Fibroblast of pulmonary artery (primary cell): ENCODE data around the gene CIRBP.

Experiments
- DNase-seq: peaks from one replicate; pipeline ENCODE4 v3.0.0-alpha.2; 2010; ENCODE audit warnings: low read depth
- H3K4me3 ChIP-seq: replicated peaks from 2 replicates; pipeline ENCODE4 v1.5.1; 2011; ENCODE audit warnings: low read depth, mild to moderate bottlenecking, control low read depth, low read length, moderate library complexity
- TF ChIP-seq, protein P1 (sequence below): IDR thresholded peaks from 2 replicates; pipeline ENCODE4 v1.5.1; 2011; ENCODE audit warnings: mild to moderate bottlenecking, control low read depth, low read length, inconsistent platforms; ENCODE audit errors: missing control alignments

CIRBP gene

DNA sequence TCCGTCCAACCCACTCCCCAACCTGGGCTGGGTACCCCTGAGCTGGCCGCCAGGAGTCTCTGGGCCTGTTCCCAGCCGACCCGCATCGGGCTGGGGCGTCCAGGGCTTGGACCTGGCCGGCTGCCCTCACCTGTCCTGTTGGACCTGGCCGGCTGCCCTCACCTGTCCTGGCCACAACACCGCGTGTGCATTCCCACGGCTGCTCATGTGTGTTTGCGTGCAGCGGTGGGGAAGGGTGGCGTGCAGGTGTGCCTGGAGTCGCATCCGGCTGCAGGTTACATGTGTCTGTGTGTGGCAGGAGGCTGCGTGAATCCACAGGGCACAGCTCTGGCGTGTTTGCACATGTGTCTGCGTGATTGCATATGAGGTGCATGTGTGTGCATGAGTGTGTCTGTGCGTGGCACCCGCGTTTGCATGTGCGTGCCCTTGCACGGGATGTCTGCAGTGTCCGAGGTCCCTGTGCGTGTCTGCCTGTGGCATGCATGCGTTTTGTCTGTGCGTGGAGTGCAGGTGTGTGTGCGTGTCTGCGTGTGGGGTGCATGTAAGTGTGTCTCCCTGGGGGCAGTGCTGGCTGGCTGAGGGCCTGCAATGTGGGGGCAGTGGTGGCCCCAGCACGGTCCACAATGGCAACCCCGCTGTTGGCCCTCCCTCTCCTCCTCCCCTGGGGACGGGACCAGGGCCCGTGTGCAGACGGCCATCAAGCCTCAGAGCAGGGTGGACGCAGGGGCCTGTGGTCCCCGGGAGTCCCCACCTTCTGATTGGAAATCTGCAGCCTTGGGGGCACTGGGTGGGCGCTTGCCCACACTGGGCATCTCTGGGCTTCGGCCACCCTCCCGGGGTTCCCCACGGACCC, 19.9 kb downstream of the CIRBP start:
- no peak overlapping the region for H3K4me3 ChIP-seq
- TF ChIP-seq, protein P1, sequence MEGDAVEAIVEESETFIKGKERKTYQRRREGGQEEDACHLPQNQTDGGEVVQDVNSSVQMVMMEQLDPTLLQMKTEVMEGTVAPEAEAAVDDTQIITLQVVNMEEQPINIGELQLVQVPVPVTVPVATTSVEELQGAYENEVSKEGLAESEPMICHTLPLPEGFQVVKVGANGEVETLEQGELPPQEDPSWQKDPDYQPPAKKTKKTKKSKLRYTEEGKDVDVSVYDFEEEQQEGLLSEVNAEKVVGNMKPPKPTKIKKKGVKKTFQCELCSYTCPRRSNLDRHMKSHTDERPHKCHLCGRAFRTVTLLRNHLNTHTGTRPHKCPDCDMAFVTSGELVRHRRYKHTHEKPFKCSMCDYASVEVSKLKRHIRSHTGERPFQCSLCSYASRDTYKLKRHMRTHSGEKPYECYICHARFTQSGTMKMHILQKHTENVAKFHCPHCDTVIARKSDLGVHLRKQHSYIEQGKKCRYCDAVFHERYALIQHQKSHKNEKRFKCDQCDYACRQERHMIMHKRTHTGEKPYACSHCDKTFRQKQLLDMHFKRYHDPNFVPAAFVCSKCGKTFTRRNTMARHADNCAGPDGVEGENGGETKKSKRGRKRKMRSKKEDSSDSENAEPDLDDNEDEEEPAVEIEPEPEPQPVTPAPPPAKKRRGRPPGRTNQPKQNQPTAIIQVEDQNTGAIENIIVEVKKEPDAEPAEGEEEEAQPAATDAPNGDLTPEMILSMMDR, result no peak
- no peak for DNase-seq

DNA sequence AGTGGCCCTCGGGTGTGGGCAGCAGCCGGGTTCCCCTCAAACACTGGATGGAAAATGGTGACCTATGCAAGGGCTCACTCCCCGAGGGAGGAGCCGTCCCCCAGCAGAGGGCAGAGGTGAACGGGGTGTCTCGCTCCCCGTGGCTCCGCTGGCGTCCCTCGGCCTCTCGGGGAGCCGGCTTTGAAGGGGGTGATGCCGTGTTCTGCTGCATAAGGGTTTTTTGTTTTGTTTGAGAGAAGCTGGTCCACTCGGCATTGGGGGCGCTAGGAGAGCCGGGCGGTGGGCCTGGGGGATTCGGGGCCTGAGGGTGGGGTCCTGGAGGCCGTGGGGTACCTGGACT, 20.5 kb downstream of the CIRBP start:
- no peak overlapping the region for H3K4me3 ChIP-seq
- TF ChIP-seq, protein P1, result no peak

DNA sequence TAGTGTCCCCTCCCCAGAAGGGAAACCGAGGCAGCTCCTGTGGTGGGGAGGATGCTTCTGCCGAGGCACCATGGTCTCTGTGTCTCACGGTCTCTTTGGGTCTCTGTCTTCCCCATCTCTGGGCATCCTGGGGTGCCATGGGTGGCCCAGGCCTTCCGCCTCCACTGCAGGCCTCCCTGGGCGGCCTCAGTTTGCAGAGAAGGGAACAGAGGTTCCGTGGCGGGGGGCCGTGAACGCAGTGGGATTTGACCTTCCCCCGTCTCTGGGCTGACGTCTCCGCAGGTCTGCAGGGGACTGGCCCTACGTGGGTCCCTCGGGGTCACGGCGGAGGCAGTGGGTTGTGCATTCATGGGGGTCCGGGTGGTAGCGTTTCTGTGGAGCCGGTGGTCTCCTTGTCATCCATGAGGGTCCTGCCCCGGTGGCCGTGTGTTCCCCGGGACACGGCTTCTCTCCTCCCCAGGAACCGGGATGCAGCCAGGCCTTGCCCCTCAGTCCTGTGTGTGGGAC, 21.1 kb downstream of the CIRBP start:
- no peak for DNase-seq
- TF ChIP-seq, protein P1, result no peak

More for the DNA sequence above, 20.5 kb downstream of the CIRBP start:
- no peak for DNase-seq

DNA sequence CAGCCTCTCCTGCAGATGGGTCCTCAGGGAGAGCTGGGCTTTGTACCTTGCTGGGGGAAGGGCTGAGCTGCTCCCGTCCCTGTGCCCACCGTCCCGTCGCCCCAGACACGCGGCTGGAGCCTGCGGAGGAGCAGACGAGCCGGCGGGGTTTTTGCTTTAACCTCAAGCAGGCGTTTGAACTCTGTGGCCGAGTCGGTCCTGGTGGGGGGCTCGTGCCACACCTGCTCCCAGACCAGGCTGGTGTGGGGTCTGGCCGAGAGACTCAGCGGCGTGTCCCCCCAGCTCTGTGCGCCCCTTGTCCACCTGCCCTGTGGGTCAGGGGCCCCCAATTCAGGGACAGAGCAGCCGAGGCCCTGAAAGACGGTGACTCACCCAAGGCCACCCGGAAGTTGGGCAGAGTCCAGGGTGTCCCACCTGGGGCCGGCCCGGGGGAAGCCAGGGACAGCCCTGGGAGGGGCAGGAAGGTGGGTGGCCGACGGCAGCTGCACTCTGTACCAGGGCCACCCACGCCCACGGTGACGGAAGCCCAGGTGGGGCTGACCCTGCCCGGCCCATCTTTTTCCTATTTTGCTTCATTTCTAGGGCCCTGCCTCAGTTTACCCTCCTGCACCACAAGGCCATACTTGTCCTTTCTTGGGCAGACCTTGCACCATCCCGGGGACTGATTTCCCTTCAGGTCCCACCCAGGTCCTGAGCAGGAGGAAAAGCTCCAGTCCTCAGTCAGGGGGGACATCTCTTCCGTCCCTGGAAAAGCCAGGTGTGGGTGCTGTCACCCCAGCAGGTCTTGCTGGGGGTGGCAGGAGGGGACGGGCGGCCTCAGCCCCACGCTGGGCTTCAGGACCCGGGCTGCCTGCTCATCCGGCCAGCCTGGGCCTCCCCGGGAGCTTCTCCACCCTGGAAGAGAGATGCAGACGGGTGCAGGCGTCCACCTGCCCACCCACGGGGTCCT, 21.8 kb downstream of the CIRBP start:
- no peak for DNase-seq
- TF ChIP-seq, protein P1, result no peak
- no peak overlapping the region for H3K4me3 ChIP-seq

More for the DNA sequence above, 21.1 kb downstream of the CIRBP start:
- no peak overlapping the region for H3K4me3 ChIP-seq

DNA sequence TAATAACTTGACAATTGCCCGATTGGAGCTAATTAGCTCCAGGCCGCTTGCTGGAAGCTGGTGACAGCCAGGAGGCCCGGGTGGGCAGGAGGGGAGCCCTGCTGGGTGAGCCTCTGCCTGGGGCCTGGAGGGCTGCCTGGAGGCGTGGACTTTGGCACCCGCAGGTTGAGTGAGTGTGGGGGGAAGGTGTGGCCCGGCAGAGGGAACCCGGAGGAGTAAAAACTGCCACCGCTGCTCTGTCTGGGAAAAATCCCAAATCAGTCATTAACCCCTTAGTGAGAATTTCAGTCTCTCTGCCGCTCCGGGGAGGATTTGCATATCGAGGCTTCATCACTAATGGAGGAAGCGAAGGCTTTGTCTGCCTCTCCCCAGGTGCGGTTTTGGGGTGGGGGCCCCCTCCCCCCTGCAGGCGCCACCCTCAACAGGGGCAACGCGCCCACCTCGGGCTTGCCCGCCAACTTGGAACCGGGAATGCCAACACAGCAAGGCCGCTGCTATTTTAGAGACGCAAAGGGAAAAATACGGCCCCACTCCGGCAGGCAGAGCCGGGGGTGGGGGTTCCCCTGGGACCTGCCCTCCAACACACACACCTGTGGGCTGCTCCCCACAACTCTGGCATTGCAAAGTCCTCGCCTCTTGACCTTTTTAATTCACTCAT, 22.8 kb downstream of the CIRBP start:
- DNase-seq, result no peak
- H3K4me3 ChIP-seq, result no peak overlapping the region
- TF ChIP-seq, protein P1, result no peak

DNA sequence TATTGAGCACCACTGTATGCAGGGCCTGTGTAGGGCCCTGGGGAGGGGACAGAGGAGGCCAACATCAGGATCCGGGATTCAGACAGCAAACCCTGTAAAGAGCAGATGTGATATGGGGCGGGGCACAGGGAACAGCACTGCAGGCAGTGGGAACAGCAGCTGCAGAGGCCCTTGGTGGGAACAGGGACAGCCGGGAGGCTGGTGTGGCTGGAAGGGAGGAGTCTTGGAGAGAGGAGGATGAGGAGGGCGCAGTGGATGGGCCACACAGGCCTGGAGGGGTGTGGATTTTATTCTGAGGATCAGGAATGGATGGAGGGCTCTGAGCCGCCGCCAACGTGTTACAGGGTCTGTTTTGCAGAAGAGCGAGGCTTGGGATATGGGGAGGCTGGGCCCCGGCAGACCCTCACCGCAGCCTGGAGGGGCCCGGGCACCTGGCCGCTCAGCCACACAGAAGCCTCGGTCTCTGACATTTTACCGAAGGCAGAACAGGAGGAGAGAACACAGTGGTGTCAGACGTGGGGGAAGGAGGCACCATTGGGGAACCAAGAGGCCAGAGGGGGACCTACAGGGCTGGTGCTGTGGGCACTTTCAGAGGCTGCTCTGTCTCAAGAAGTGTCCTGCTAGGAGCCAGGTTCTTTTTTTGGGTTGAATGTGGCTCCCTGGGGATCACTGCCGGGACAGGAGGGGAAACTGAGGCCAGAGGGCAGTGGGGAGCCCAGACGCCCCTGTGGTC, 23.5 kb downstream of the CIRBP start:
- TF ChIP-seq, protein P1, result no peak
- DNase-seq, result no peak
- H3K4me3 ChIP-seq, result no peak overlapping the region
